NT2/D1 (cell line): ENCODE data around the gene RIBC2.

ENCODE experiments used
- DNase-seq: peaks from one replicate; pipeline ENCODE4 v3.0.0-alpha.2; 2011; ENCODE audit warnings: low read depth, low spot score
- H3K27me3 ChIP-seq: 2 replicates; pipeline ENCODE4 v1.6.0; 2011; ENCODE audit warnings: mild to moderate bottlenecking; ENCODE audit not compliant: insufficient read length, insufficient read depth
- H3K36me3 ChIP-seq: 2 replicates; pipeline ENCODE4 v1.6.1; 2011; ENCODE audit warnings: mild to moderate bottlenecking, low read length, mixed read lengths; ENCODE audit not compliant: insufficient read depth, insufficient read length
- H3K4me1 ChIP-seq: 2 replicates; pipeline ENCODE4 v1.5.1; 2011; ENCODE audit not compliant: insufficient read depth, insufficient read length
- H3K4me3 ChIP-seq: 2 replicates; pipeline ENCODE4 v1.5.1; 2011; ENCODE audit warnings: low read depth; ENCODE audit not compliant: insufficient read length
- H3K9ac ChIP-seq: 2 replicates; pipeline ENCODE4 v1.6.0; 2011; ENCODE audit warnings: low read depth; ENCODE audit not compliant: insufficient read length
- H3K9me3 ChIP-seq: 2 replicates; pipeline ENCODE4 v1.5.1; 2011; ENCODE audit warnings: mild to moderate bottlenecking, low read length; ENCODE audit not compliant: insufficient read depth
- SUZ12 ChIP-seq: IDR thresholded peaks from 2 replicates; pipeline ENCODE4 v1.6.1; 2011; ENCODE audit not compliant: insufficient read length, insufficient read depth; ENCODE audit errors: extremely low read depth
- YY1 ChIP-seq: IDR thresholded peaks from 2 replicates; pipeline ENCODE4 v1.6.1; 2011; ENCODE audit not compliant: insufficient read length, insufficient read depth
- ZNF274 ChIP-seq: IDR thresholded peaks from 2 replicates; pipeline ENCODE4 v1.6.1; 2011; ENCODE audit warnings: mild to moderate bottlenecking, low read depth, low read length

Gene RIBC2

GRCh38 chr22:45450921-45451651 lies 37.6 kb downstream of the RIBC2 start:
- H3K27me3 ChIP-seq: no peaks in the 10 kb centered on the region
- TF ChIP-seq ZNF274: no peak
- TF ChIP-seq SUZ12: no peak
- TF ChIP-seq YY1: no peak
- no peak overlapping the region for H3K4me3 ChIP-seq
- no peaks in the 10 kb centered on the region for H3K36me3 ChIP-seq
- no peak for DNase-seq
- no peak overlapping the region for H3K9ac ChIP-seq
- H3K9me3 ChIP-seq: no peaks in the 10 kb centered on the region
- no peaks in the 10 kb centered on the region for H3K4me1 ChIP-seq

- Histone ChIP-seq H3K4me1 (no peaks in the 10 kb centered on the region), H3K27me3 (no peaks in the 10 kb centered on the region), H3K36me3 (no peaks in the 10 kb centered on the region), H3K9me3 (no peaks in the 10 kb centered on the region), H3K4me3 (no peak overlapping the region), H3K9ac (no peak overlapping the region)
- TF ChIP-seq SUZ12 (no peak), ZNF274 (no peak), YY1 (no peak)
- DNase-seq: no peak
These were observed 38.5 kb downstream of the RIBC2 start for GRCh38 chr22:45451972-45452371.

- no peak for DNase-seq
- no peak overlapping the region for H3K9ac ChIP-seq
- H3K27me3 ChIP-seq: no peaks in the 10 kb centered on the region
- H3K4me1 ChIP-seq: no peaks in the 10 kb centered on the region
- H3K9me3 ChIP-seq: no peaks in the 10 kb centered on the region
- no peak for TF ChIP-seq ZNF274
- no peak for TF ChIP-seq YY1
- TF ChIP-seq SUZ12: no peak
- no peak overlapping the region for H3K4me3 ChIP-seq
- H3K36me3 ChIP-seq: no peaks in the 10 kb centered on the region
These were observed 39.3 kb downstream of the RIBC2 start for GRCh38 chr22:45452565-45453379.

GRCh38 chr22:45453764-45454163 lies 40.3 kb downstream of the RIBC2 start:
- H3K4me1 ChIP-seq: no peaks in the 10 kb centered on the region

GRCh38 chr22:45454275-45454674 lies 40.8 kb downstream of the RIBC2 start:
- no peaks in the 10 kb centered on the region for H3K9me3 ChIP-seq
- no peak overlapping the region for H3K9ac ChIP-seq
- no peaks in the 10 kb centered on the region for H3K4me1 ChIP-seq
- H3K4me3 ChIP-seq: no peak overlapping the region
- DNase-seq: no peak
- no peak for TF ChIP-seq SUZ12
- no peak for TF ChIP-seq YY1
- TF ChIP-seq ZNF274: no peak
- H3K27me3 ChIP-seq: no peaks in the 10 kb centered on the region
- H3K36me3 ChIP-seq: no peaks in the 10 kb centered on the region

More at GRCh38 chr22:45453764-45454163, 40.3 kb downstream of the RIBC2 start:
- Histone ChIP-seq H3K36me3 (no peaks in the 10 kb centered on the region), H3K27me3 (no peaks in the 10 kb centered on the region), H3K9ac (no peak overlapping the region), H3K9me3 (no peaks in the 10 kb centered on the region), H3K4me3 (no peak overlapping the region)
- no peak for DNase-seq
- TF ChIP-seq SUZ12: no peak
- TF ChIP-seq ZNF274: no peak
- TF ChIP-seq YY1: no peak

- no peaks in the 10 kb centered on the region for H3K27me3 ChIP-seq
- no peak for DNase-seq
- H3K4me1 ChIP-seq: no peaks in the 10 kb centered on the region
- no peaks in the 10 kb centered on the region for H3K36me3 ChIP-seq
- no peak overlapping the region for H3K9ac ChIP-seq
- H3K9me3 ChIP-seq: no peaks in the 10 kb centered on the region
- no peak overlapping the region for H3K4me3 ChIP-seq
- no peak for TF ChIP-seq YY1
- TF ChIP-seq SUZ12: no peak
- TF ChIP-seq ZNF274: no peak
These were observed 41.7 kb downstream of the RIBC2 start for GRCh38 chr22:45455212-45455611.

- no peak for TF ChIP-seq ZNF274
- TF ChIP-seq YY1: no peak
- no peak for TF ChIP-seq SUZ12
- Histone ChIP-seq H3K9me3 (no peaks in the 10 kb centered on the region), H3K36me3 (no peaks in the 10 kb centered on the region), H3K4me3 (no peak overlapping the region), H3K9ac (no peak overlapping the region), H3K4me1 (no peaks in the 10 kb centered on the region), H3K27me3 (no peaks in the 10 kb centered on the region)
- DNase-seq: no peak
These were observed 42.1 kb downstream of the RIBC2 start for GRCh38 chr22:45455621-45456020.
